HAP-1 (cell line): ENCODE data around the gene STX18.

Experiments used
- DNase-seq, 2 experiments: peaks; one replicate each; pipeline ENCODE4 v3.0.0-alpha.2; 2016 to 2020; ENCODE audit warnings: low spot score in 2 of 2
- H3K27me3 ChIP-seq: fragments of 250-450 bp; sonication (Bioruptor Pico); 2 replicates; pipeline ENCODE4 v1.5.1; 2020; ENCODE audit warnings: low read depth, mild to moderate bottlenecking, moderate library complexity
- H3K36me3 ChIP-seq: fragments of 250-450 bp; sonication (Bioruptor Pico); replicated peaks from 2 replicates; pipeline ENCODE4 v1.5.1; 2020; ENCODE audit warnings: mild to moderate bottlenecking
- H3K4me1 ChIP-seq: fragments of 250-450 bp; sonication (Bioruptor Pico); 2 replicates; pipeline ENCODE4 v1.5.1; 2020; ENCODE audit warnings: mild to moderate bottlenecking
- H3K4me3 ChIP-seq: fragments of 250-450 bp; sonication (Bioruptor Pico); 2 replicates; pipeline ENCODE4 v1.5.1; 2020; ENCODE audit warnings: mild to moderate bottlenecking, moderate library complexity
- H3K9me3 ChIP-seq: fragments of 250-450 bp; sonication (Bioruptor Pico); 2 replicates; pipeline ENCODE4 v1.5.1; 2020; ENCODE audit warnings: mild to moderate bottlenecking, moderate library complexity
- in situ Hi-C: fragments of 300-500 bp; cut with MboI; formaldehyde crosslinking; loops from 3 replicates; pipeline ENCODE4 v1.14.3; 2020; ENCODE audit warnings: low sequenced_read_pairs, inconsistent platforms, mixed read lengths

STX18 gene

GRCh38 chr4:4377732-4378460 lies 164.0 kb downstream of the STX18 start:
- in situ Hi-C loops: no loop called here
- Histone ChIP-seq H3K27me3 (0 out of 2 replicates have a peak, but pooled peaks cover 8% of the 10 kb centered on the region), H3K9me3 (0 out of 2 replicates have a peak, but pooled peaks cover 2% of the 10 kb centered on the region), H3K36me3 (no peaks in the 10 kb centered on the region), H3K4me1 (no peaks in the 10 kb centered on the region), H3K4me3 (no peak overlapping the region)
- no peak for DNase-seq

DNA sequence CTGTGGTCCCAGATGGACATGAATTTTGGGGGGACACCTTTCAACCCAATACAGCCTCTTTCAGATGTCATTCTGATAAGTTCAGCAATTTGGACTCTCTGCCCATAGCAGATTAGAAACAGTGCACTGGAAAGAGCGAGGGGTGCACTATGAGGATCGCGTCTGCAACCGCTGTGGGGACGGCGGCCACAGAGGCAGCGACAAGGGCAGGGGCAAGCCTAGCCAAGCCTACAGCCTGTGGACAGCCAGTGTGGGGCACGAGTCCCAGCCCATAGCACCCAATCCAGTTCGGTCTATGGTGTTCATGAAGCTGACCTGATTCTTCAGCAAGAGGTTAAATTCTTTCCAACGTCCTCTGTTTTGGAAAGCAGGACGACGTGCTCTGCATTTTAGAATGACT lies 164.7 kb downstream of the STX18 start:
- Histone ChIP-seq H3K36me3 (no peaks in the 10 kb centered on the region), H3K4me1 (no peaks in the 10 kb centered on the region), H3K9me3 (0 out of 2 replicates have a peak, but pooled peaks cover 2% of the 10 kb centered on the region), H3K27me3 (0 out of 2 replicates have a peak, but pooled peaks cover 8% of the 10 kb centered on the region), H3K4me3 (no peak overlapping the region)
- DNase-seq: no peak
- in situ Hi-C loops: no loop called here

GRCh38 chr4:4376074-4376473 lies 165.8 kb downstream of the STX18 start:
- H3K27me3 ChIP-seq: 0 out of 2 replicates have a peak, but pooled peaks cover 8% of the 10 kb centered on the region
- no peaks in the 10 kb centered on the region for H3K36me3 ChIP-seq
- DNase-seq: no peak
- H3K4me3 ChIP-seq: no peak overlapping the region
- in situ Hi-C loops: no loop called here
- H3K4me1 ChIP-seq: no peaks in the 10 kb centered on the region
- 0 out of 2 replicates have a peak, but pooled peaks cover 2% of the 10 kb centered on the region for H3K9me3 ChIP-seq

- Histone ChIP-seq H3K9me3 (0 out of 2 replicates have a peak, but pooled peaks cover 2% of the 10 kb centered on the region), H3K4me3 (no peak overlapping the region), H3K4me1 (no peaks in the 10 kb centered on the region), H3K27me3 (0 out of 2 replicates have a peak, but pooled peaks cover 8% of the 10 kb centered on the region), H3K36me3 (no peaks in the 10 kb centered on the region)
- DNase-seq: no peak
- in situ Hi-C loops: no loop called here
Measured at GRCh38 chr4:4374388-4375098, 167.3 kb downstream of the STX18 start.
